DOHH2 (cell line): Measurements from ENCODE around the gene SERINC2.
A peak's percentile ranks its signal among the peaks of the same experiment; 100 is the strongest.

Source experiments
- H3F3A ChIP-seq: fragments of 200-600 bp; sonication (generic), shearing (Covaris generic); 2 replicates; pipeline ENCODE4 v1.6.0; 2016; ENCODE audit warnings: antibody characterized with exemption, mild to moderate bottlenecking; ENCODE audit not compliant: control insufficient read depth, insufficient read depth
- H3K27ac ChIP-seq: fragments of 200-600 bp; sonication (generic); 2 replicates; pipeline ENCODE4 v1.5.1; 2014; ENCODE audit warnings: low read depth, mild to moderate bottlenecking, low read length, moderate library complexity
- H3K27me3 ChIP-seq: fragments of 200-600 bp; sonication (generic); 2 replicates; pipeline ENCODE4 v1.6.1; 2014; ENCODE audit warnings: mild to moderate bottlenecking, low read length, mixed read lengths; ENCODE audit not compliant: control insufficient read depth
- H3K36me3 ChIP-seq: fragments of 200-600 bp; sonication (generic); 2 replicates; pipeline ENCODE4 v1.6.1; 2014; ENCODE audit warnings: mild to moderate bottlenecking, low read length, moderate library complexity, mixed read lengths; ENCODE audit not compliant: control insufficient read depth
- H3K4me1 ChIP-seq: fragments of 200-600 bp; sonication (generic); 2 replicates; pipeline ENCODE4 v1.6.1; 2014; ENCODE audit warnings: mild to moderate bottlenecking, low read length, mixed read lengths; ENCODE audit not compliant: control insufficient read depth
- H3K4me2 ChIP-seq: fragments of 200-600 bp; sonication (generic); 2 replicates; pipeline ENCODE4 v1.6.0; 2014; ENCODE audit warnings: mild to moderate bottlenecking, low read length, moderate library complexity
- H3K4me3 ChIP-seq: fragments of 200-600 bp; sonication (generic); 2 replicates; pipeline ENCODE4 v1.5.1; 2014; ENCODE audit warnings: mild to moderate bottlenecking, low read length, mixed read lengths
- H3K79me2 ChIP-seq: fragments of 200-600 bp; sonication (generic); 2 replicates; pipeline ENCODE4 v1.6.1; 2014; ENCODE audit warnings: mild to moderate bottlenecking, low read length, mixed read lengths; ENCODE audit not compliant: control insufficient read depth
- H3K9me2 ChIP-seq: fragments of 200-600 bp; sonication (generic); replicated peaks from 2 replicates; pipeline ENCODE4 v1.6.1; 2014; ENCODE audit warnings: mild to moderate bottlenecking, low read length, mixed read lengths; ENCODE audit not compliant: control insufficient read depth
- H3K9me3 ChIP-seq: fragments of 200-600 bp; sonication (generic); 2 replicates; pipeline ENCODE4 v1.6.1; 2014; ENCODE audit warnings: antibody characterized with exemption, low read length, mixed read lengths; ENCODE audit not compliant: control insufficient read depth, insufficient read depth
- H4K20me1 ChIP-seq: fragments of 200-600 bp; sonication (generic); 2 replicates; pipeline ENCODE4 v1.6.0; 2014; ENCODE audit warnings: low read depth, mild to moderate bottlenecking, antibody characterized with exemption, low read length, moderate library complexity; ENCODE audit not compliant: control insufficient read depth, insufficient read depth
- CTCF ChIP-seq: fragments of 200-600 bp; sonication (generic); IDR thresholded peaks from one replicate; pipeline ENCODE4 v1.5.1; 2014; ENCODE audit warnings: antibody characterized with exemption, mild to moderate bottlenecking, low read depth, low read length; ENCODE audit not compliant: poor library complexity, severe bottlenecking
- EZH2phosphoT487 ChIP-seq: fragments of 200-600 bp; sonication (generic); IDR thresholded peaks from 2 replicates; pipeline ENCODE4 v1.6.1; 2017; ENCODE audit warnings: borderline replicate concordance, mild to moderate bottlenecking, antibody characterized with exemption, low read length, moderate library complexity, mixed read lengths

The SERINC2 gene

GRCh38 chr1:31373897-31374486, 39.0 kb upstream of the SERINC2 start:
- H3F3A ChIP-seq, result no peaks in the 10 kb centered on the region
- H3K4me1 ChIP-seq, result peaks cover 4% of the 10 kb centered on the region; the same call in 1 of the 2 replicates
- H3K27me3 ChIP-seq, result peaks cover 15% of the 10 kb centered on the region; the same call in 1 of the 2 replicates
- H4K20me1 ChIP-seq, result no peaks in the 10 kb centered on the region
- no peak for TF ChIP-seq CTCF
- no peak for TF ChIP-seq EZH2phosphoT487
- H3K9me3 ChIP-seq, result no peaks in the 10 kb centered on the region
- H3K27ac ChIP-seq, result no peak overlapping the region
- no peaks in the 10 kb centered on the region for H3K79me2 ChIP-seq
- no peaks in the 10 kb centered on the region for H3K36me3 ChIP-seq
- no peaks in the 10 kb centered on the region for H3K9me2 ChIP-seq
- H3K4me2 ChIP-seq, result peak overlapping the region; percentile 33
- peak overlapping the region; percentile 11 for H3K4me3 ChIP-seq

DNA sequence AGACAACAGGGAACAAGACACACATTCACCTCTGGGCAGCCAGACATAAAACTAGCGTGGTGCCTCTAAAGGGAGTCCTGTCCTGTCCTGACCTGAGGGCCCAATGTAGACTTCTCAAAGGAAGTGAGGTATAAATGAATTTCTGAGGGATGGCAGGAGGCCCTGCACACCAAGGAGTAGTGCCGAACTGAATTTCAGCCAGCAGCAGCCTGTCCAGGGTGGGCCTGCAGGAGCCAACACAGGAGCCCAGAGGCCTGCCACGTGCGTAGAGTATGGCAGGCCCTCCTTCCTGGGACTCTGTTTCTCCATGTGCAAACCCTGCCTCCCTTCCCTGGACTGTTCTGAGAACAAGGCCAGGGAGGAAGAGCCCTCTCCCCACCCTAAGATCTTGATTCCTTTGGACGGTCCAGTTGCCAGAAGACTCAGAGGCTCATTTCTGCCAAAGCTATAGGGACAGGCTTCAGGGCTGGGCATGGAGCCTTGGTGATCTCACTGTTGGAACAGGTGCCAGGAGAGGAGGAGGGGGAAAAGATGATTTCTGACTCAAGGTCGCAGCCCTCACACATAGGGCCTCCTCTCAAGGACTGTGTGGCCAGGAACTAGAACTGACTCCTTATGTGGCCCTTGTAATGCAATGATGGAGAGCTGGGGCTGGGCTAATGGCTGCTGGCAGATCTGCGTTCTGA, 38.4 kb upstream of the SERINC2 start:
- H3K4me3 ChIP-seq, result no peak overlapping the region
- no peaks in the 10 kb centered on the region for H3K9me3 ChIP-seq
- H4K20me1 ChIP-seq, result no peaks in the 10 kb centered on the region
- H3K4me1 ChIP-seq, result peaks cover 4% of the 10 kb centered on the region; the same call in 1 of the 2 replicates
- H3K27ac ChIP-seq, result no peak overlapping the region
- peaks cover 15% of the 10 kb centered on the region; the same call in 1 of the 2 replicates for H3K27me3 ChIP-seq
- no peaks in the 10 kb centered on the region for H3F3A ChIP-seq
- TF ChIP-seq EZH2phosphoT487 (no peak), CTCF (no peak)
- H3K36me3 ChIP-seq, result no peaks in the 10 kb centered on the region
- no peaks in the 10 kb centered on the region for H3K9me2 ChIP-seq
- H3K79me2 ChIP-seq, result no peaks in the 10 kb centered on the region
- H3K4me2 ChIP-seq, result no peak overlapping the region

DNA sequence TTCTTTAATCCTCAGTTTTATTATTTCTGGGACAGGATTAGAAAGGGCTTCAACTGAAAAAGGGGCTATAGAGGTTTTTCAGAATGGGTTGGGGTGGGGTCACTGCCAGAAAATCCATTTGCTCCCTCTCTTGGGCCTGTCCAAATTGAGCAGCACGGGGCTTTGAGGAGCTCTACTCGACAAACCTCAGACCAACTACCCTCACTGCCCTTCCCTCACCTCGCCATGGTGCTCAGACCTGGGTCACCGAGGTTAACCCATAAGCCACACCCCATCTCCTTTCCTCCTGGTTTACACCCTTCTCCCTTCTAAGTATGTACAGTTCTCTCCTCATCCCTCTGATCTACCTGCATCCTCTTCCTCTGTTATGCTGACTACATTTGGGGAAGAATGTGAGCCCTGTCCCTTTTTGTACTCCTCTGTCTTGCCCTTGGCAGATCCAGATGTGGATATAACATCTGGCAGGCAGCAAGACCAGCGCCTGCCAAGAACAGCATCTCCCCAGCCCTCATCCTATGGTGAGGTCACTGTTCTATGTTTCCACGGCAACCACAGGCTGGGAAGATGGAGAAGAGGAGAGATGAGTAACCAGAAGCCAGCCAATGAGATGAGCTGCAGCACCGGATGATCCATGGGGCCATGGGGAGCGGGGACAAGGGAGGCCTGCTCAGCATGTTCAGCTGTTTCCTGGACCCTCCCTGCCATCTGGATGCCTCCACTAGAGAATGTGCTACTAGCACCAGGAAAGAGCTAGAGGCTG, 36.5 kb upstream of the SERINC2 start:
- TF ChIP-seq CTCF (no peak), EZH2phosphoT487 (no peak)
- Histone ChIP-seq H3K27ac (no peak overlapping the region), H4K20me1 (no peaks in the 10 kb centered on the region), H3K4me1 (peaks cover 4% of the 10 kb centered on the region; the same call in 1 of the 2 replicates), H3F3A (no peaks in the 10 kb centered on the region), H3K36me3 (no peaks in the 10 kb centered on the region), H3K4me3 (no peak overlapping the region), H3K9me2 (no peaks in the 10 kb centered on the region), H3K79me2 (no peaks in the 10 kb centered on the region), H3K27me3 (peaks cover 19% of the 10 kb centered on the region), H3K9me3 (no peaks in the 10 kb centered on the region), H3K4me2 (no peak overlapping the region)
